Fibroblast of villous mesenchyme (primary cell): ENCODE data around the gene SARDH. TPM values are rescaled to one million over a fixed set of nuclear protein-coding genes. Genes with fewer than 3 reads are reported as not detected.

Experiments
- DNase-seq: peaks from one replicate; pipeline ENCODE4 v3.0.0-alpha.2; 2010; ENCODE audit warnings: low read depth
- H3K4me3 ChIP-seq: 2 replicates; pipeline ENCODE4 v1.5.1; 2011; ENCODE audit warnings: low read depth, mild to moderate bottlenecking, low read length
- CTCF ChIP-seq: IDR thresholded peaks from 2 replicates; pipeline ENCODE4 v1.5.1; 2012; ENCODE audit warnings: low read depth, mild to moderate bottlenecking, low read length; ENCODE audit not compliant: insufficient read depth
- total RNA-seq: library from RNA; depleted of rRNA; stranded (reverse); fragments of >200 nt; gene quantifications from 2 replicates; pipeline ENCODE4 v1.2.3, GENCODE V29; 2012

Gene SARDH
- total RNA-seq, 1 donor, result 6.0 TPM

- H3K4me3 ChIP-seq, result no peak overlapping the region
- TF ChIP-seq CTCF, result no peak
- DNase-seq, result no peak
These were observed 93.0 kb downstream of the SARDH start for GRCh38 chr9:133645021-133645765.

GRCh38 chr9:133643978-133644760 lies 94.0 kb downstream of the SARDH start:
- no peak for DNase-seq
- TF ChIP-seq CTCF, result no peak

GRCh38 chr9:133643362-133643755 lies 94.8 kb downstream of the SARDH start:
- no peak for DNase-seq
- TF ChIP-seq CTCF, result no peak
- no peak overlapping the region for H3K4me3 ChIP-seq

More at GRCh38 chr9:133643978-133644760, 94.0 kb downstream of the SARDH start:
- H3K4me3 ChIP-seq, result no peak overlapping the region

- no peak for DNase-seq
- H3K4me3 ChIP-seq, result no peak overlapping the region
- no peak for TF ChIP-seq CTCF
These were observed 95.3 kb downstream of the SARDH start for GRCh38 chr9:133642708-133643361.

GRCh38 chr9:133641861-133642595 lies 96.1 kb downstream of the SARDH start:
- no peak for TF ChIP-seq CTCF
- no peak for DNase-seq
- H3K4me3 ChIP-seq, result no peak overlapping the region

- no peak overlapping the region for H3K4me3 ChIP-seq
- no peak for TF ChIP-seq CTCF
- DNase-seq, result no peak
These were observed 96.8 kb downstream of the SARDH start for GRCh38 chr9:133641396-133641655.
